IMR-90 (cell line): ENCODE measurements around the gene SIRT2. TPM values are rescaled to one million over a fixed set of nuclear protein-coding genes. Genes with fewer than 3 reads are reported as not detected.

ENCODE experiments used
- ATAC-seq: fragments of 200-7000 bp; cut with Tn5 transposase; 2 replicates; pipeline ENCODE4 v1.9.1; 2020; ENCODE audit warnings: low read depth, mild to moderate bottlenecking, moderate library complexity
- BruUV-seq: library from RNA; stranded (reverse); fragments of 400-500 nt; replicated peaks from 2 replicates; lab custom pipeline; 2021; lab: Mats Ljungman, UMichigan
- CTCF ChIA-PET: fragments of 300-600 bp; formaldehyde crosslinking; extraction: SDS; loops from one replicate; lab custom pipeline; 2021; ENCODE audit warnings: antibody characterized with exemption; lab: Yijun Ruan, JAX
- POLR2A ChIA-PET: fragments of 300-600 bp; sonication (Branson Sonifier 250); formaldehyde crosslinking; loops from one replicate; lab custom pipeline; 2022; ENCODE audit warnings: antibody characterized with exemption; ENCODE audit not compliant: unreplicated experiment; lab: Charles Lee
- DNase-seq: peaks from one replicate; pipeline ENCODE4 v3.0.0; 2013
- H2AFZ ChIP-seq: replicated peaks from 2 replicates; pipeline ENCODE3; 2013; ENCODE audit warnings: low read length, mild to moderate bottlenecking; ENCODE audit not compliant: poor library complexity
- H2AK5ac ChIP-seq: 2 replicates; pipeline ENCODE4 v1.6.1; 2013; ENCODE audit warnings: low read depth, low read length, inconsistent platforms
- H2AK9ac ChIP-seq: replicated peaks from 2 replicates; pipeline ENCODE3; 2013; ENCODE audit warnings: mild to moderate bottlenecking, low read depth, low read length, moderate library complexity; ENCODE audit not compliant: poor library complexity
- H2BK120ac ChIP-seq: 2 replicates; pipeline ENCODE4 v1.6.1; 2013; ENCODE audit warnings: low read depth, low read length, inconsistent platforms
- H2BK15ac ChIP-seq: 3 replicates; pipeline ENCODE4 v1.6.1; 2013; ENCODE audit warnings: low read depth, low read length, inconsistent platforms
- H2BK20ac ChIP-seq: 2 replicates; pipeline ENCODE4 v1.6.1; 2013; ENCODE audit warnings: low read depth, mild to moderate bottlenecking, inconsistent platforms, low read length, moderate library complexity
- H2BK5ac ChIP-seq: 2 replicates; pipeline ENCODE4 v1.6.1; 2013; ENCODE audit warnings: mild to moderate bottlenecking, low read depth, low read length, inconsistent platforms; ENCODE audit not compliant: poor library complexity, severe bottlenecking
- H3K14ac ChIP-seq: replicated peaks from 2 replicates; pipeline ENCODE4 v1.6.1; 2013; ENCODE audit warnings: low read depth, low read length, inconsistent platforms
- H3K18ac ChIP-seq: 2 replicates; pipeline ENCODE4 v1.6.1; 2013; ENCODE audit warnings: low read depth, low read length, control low read depth
- H3K23ac ChIP-seq: 2 replicates; pipeline ENCODE4 v1.6.1; 2013; ENCODE audit warnings: low read depth, low read length, inconsistent platforms
- H3K27ac ChIP-seq: 2 replicates; pipeline ENCODE4 v1.5.1; 2013; ENCODE audit warnings: mild to moderate bottlenecking, control low read depth, low read length; ENCODE audit not compliant: insufficient read depth
- H3K27me3 ChIP-seq: 2 replicates; pipeline ENCODE4 v1.6.1; 2013; ENCODE audit warnings: low read length; ENCODE audit not compliant: control insufficient read depth, insufficient read depth
- H3K36me3 ChIP-seq: 2 replicates; pipeline ENCODE4 v1.6.1; 2013; ENCODE audit warnings: low read length, mixed read lengths; ENCODE audit not compliant: control insufficient read depth, insufficient read depth
- H3K4ac ChIP-seq: 2 replicates; pipeline ENCODE4 v1.6.1; 2013; ENCODE audit warnings: low read depth, low read length, inconsistent platforms
- H3K4me1 ChIP-seq: 2 replicates; pipeline ENCODE4 v1.6.1; 2013; ENCODE audit warnings: low read length, mixed read lengths; ENCODE audit not compliant: control insufficient read depth, insufficient read depth
- H3K4me2 ChIP-seq: 2 replicates; pipeline ENCODE4 v1.6.1; 2013; ENCODE audit warnings: low read depth, mild to moderate bottlenecking, control low read depth, low read length, moderate library complexity
- H3K4me3 ChIP-seq: 2 replicates; pipeline ENCODE4 v1.5.1; 2013; ENCODE audit warnings: low read depth, mild to moderate bottlenecking, control low read depth, low read length, moderate library complexity; ENCODE audit not compliant: insufficient read depth
- H3K56ac ChIP-seq: 2 replicates; pipeline ENCODE4 v1.6.1; 2013; ENCODE audit warnings: low read length, inconsistent platforms; ENCODE audit not compliant: insufficient read depth; ENCODE audit errors: extremely low read depth
- H3K79me1 ChIP-seq, 2 experiments: 2 replicates each; pipeline ENCODE4 v1.6.1; 2013; ENCODE audit warnings: low read length in 2 of 2, inconsistent platforms in 1 of 2, low read depth in 1 of 2
- H3K9ac ChIP-seq: 2 replicates; pipeline ENCODE4 v1.6.1; 2013; ENCODE audit warnings: low read depth, low read length, control low read depth
- H3K9me1 ChIP-seq: 2 replicates; pipeline ENCODE4 v1.6.1; 2013; ENCODE audit warnings: low read length, inconsistent platforms; ENCODE audit not compliant: insufficient read depth
- H3K9me3 ChIP-seq: 2 replicates; pipeline ENCODE4 v1.6.1; 2013; ENCODE audit warnings: low read length; ENCODE audit not compliant: control insufficient read depth, insufficient read depth
- H4K20me1 ChIP-seq: 2 replicates; pipeline ENCODE4 v1.6.1; 2013; ENCODE audit warnings: low read length, inconsistent platforms; ENCODE audit not compliant: insufficient read depth
- H4K5ac ChIP-seq: 2 replicates; pipeline ENCODE4 v1.6.1; 2013; ENCODE audit warnings: mild to moderate bottlenecking, low read depth, low read length, control low read depth
- H4K8ac ChIP-seq, 2 experiments: 2 replicates each; pipeline ENCODE4 v1.6.1; 2013; ENCODE audit warnings: low read depth in 2 of 2, low read length in 2 of 2, control low read depth in 1 of 2, inconsistent platforms in 1 of 2
- H4K91ac ChIP-seq: 2 replicates; pipeline ENCODE4 v1.6.1; 2013; ENCODE audit warnings: low read depth, low read length, inconsistent platforms; ENCODE audit not compliant: insufficient read depth
- CEBPB ChIP-seq: IDR thresholded peaks from 2 replicates; pipeline ENCODE4 v1.6.1; 2012; ENCODE audit warnings: low read depth, low read length, improper control_type of control experiment
- CHD1 ChIP-seq: IDR thresholded peaks from 2 replicates; pipeline ENCODE4 v1.6.1; 2012; ENCODE audit warnings: low read depth, low read length, improper control_type of control experiment
- CTCF ChIP-seq: conservative IDR thresholded peaks from 2 replicates; pipeline ENCODE4 v1.5.1; 2012; ENCODE audit warnings: mild to moderate bottlenecking, low read depth, low read length, improper control_type of control experiment
- ELK1 ChIP-seq: fragments of 150-350 bp; IDR thresholded peaks from 2 replicates; pipeline ENCODE4 v1.6.1; 2016; ENCODE audit warnings: low read depth, mild to moderate bottlenecking, low read length, moderate library complexity, borderline replicate concordance
- MAFK ChIP-seq: IDR thresholded peaks from 2 replicates; pipeline ENCODE4 v1.6.1; 2012; ENCODE audit warnings: low read depth, low read length, improper control_type of control experiment
- MAZ ChIP-seq: IDR thresholded peaks from 2 replicates; pipeline ENCODE4 v1.6.1; 2012; ENCODE audit warnings: low read depth, mild to moderate bottlenecking, low read length, improper control_type of control experiment, moderate library complexity, borderline replicate concordance
- POLR2A ChIP-seq: IDR thresholded peaks from 2 replicates; pipeline ENCODE4 v1.6.1; 2012; ENCODE audit warnings: mild to moderate bottlenecking, low read depth, low read length
- RAD21 ChIP-seq: IDR thresholded peaks from 2 replicates; pipeline ENCODE4 v1.6.1; 2012; ENCODE audit warnings: low read length, improper control_type of control experiment
- RFX5 ChIP-seq: IDR thresholded peaks from 2 replicates; pipeline ENCODE4 v1.8.0; 2012; ENCODE audit warnings: low read depth, mild to moderate bottlenecking, low read length, moderate library complexity
- WGBS, 2 experiments: methylation state at CpG; one replicate each; pipeline versions ENCODE4 v1.1.5 to v1.1.7; 2013; ENCODE audit warnings: missing lambda C conversion rate in 2 of 2; ENCODE audit not compliant: insufficient read length in 1 of 2; ENCODE audit errors: extremely low coverage in 2 of 2; 5-methylcytosine and 5-hydroxymethylcytosine counted together
- dilution Hi-C: fragments of 300-500 bp; cut with HindIII; formaldehyde crosslinking; loops from one replicate; pipeline ENCODE4 v1.14.3; 2018; ENCODE audit warnings: low sequenced_read_pairs; ENCODE audit not compliant: unreplicated experiment
- in situ Hi-C: fragments of 300-500 bp; cut with MboI; formaldehyde crosslinking; loops from 3 replicates; pipeline ENCODE4 v1.14.3; 2019; ENCODE audit warnings: low sequenced_read_pairs, inconsistent platforms, mixed read lengths
- intact Hi-C: fragments of 100-400 bp; cut with micrococcal nuclease; formaldehyde crosslinking; loops from 2 replicates; pipeline ENCODE4 v1.10.0; 2022
- polyA plus RNA-seq, 3 experiments: library from polyadenylated mRNA; depleted of rRNA; stranded (reverse); fragments of >200 nt; gene quantifications; 2 replicates each; pipeline ENCODE4 v1.2.3, GENCODE V29; 2012; ENCODE audit warnings: low replicate concordance in 1 of 3
- total RNA-seq: library from RNA; depleted of rRNA; stranded (reverse); fragments of >200 nt; gene quantifications from 2 replicates; pipeline ENCODE4 v1.2.3, GENCODE V29; 2012

The SIRT2 gene
- total and polyA plus RNA-seq, 2 of the 4 experiments (the other 2 are of a cell fraction): 43.0 to 50.0 TPM

DNA sequence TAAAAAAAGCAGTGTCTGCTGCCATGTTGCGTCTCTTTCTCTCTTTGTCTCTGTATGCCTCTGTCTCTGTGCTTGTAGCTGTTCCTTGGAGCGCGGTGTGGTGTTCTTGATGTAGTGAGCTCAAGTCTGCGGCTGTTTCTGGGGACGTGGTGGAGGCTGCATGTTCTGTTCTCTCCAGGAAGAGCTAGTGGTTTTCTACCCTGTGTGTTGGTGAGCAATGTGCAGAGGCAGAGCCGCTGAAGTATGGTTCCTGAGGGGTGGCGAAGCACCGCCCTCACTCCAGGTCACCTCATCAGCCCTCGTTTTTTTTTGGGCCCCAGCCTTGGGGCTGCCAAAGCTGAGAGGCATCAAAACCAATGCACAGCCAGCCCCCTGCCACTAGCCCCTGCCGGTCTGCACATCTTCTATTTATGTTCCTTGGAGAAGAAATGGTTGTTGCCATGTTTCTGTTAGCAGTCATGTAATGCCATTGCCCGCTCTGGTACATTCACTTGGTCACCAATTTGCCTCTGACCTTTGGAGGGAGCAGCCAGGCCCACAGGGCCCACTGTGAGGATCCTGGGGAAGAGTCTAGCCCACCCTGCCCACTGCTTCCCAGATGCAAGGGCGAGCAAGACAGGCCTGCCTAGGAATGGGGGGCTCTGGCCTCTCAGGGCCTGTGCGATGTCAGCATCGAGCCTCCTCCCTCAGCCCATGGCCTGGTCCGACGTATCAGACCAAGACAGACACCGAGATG is 56.8 kb downstream of the SIRT2 start:
- Histone ChIP-seq H3K14ac (no peak overlapping the region), H4K91ac (no peak overlapping the region), H2BK5ac (no peak overlapping the region), H2BK20ac (no peak overlapping the region), H4K8ac (no peak overlapping the region), H3K79me1 (peaks cover 57 to 92% of the 10 kb centered on the region in 2 experiments), H4K20me1 (peaks cover 87% of the 10 kb centered on the region), H3K9ac (no peak overlapping the region), H3K27me3 (no peaks in the 10 kb centered on the region), H3K9me3 (no peaks in the 10 kb centered on the region), H3K27ac (no peak overlapping the region), H3K36me3 (peaks cover 91% of the 10 kb centered on the region), H3K18ac (no peak overlapping the region), H3K4ac (no peak overlapping the region), H2AFZ (no peak overlapping the region), H3K23ac (no peak overlapping the region), H3K9me1 (peaks cover 13% of the 10 kb centered on the region), H3K56ac (no peak overlapping the region), H2AK5ac (no peak overlapping the region), H2AK9ac (no peak overlapping the region), H2BK120ac (no peak overlapping the region), H3K4me3 (no peak overlapping the region), H4K5ac (no peak overlapping the region), H2BK15ac (no peak overlapping the region), H3K4me1 (peaks cover 6% of the 10 kb centered on the region; the same call in 1 of the 2 replicates), H3K4me2 (no peak overlapping the region)
- in situ Hi-C loops: no loop called here
- DNase-seq: no peak
- 100% methylated on average over 1 of the region's 17 CpGs; no CpG with 5 or more reads in 1 of the 2 experiments for WGBS, 2 experiments
- intact Hi-C loops: no loop called here
- no peak for TF ChIP-seq CEBPB
- TF ChIP-seq RAD21: no peak
- no peak for TF ChIP-seq POLR2A
- no peak for TF ChIP-seq ELK1
- no peak for TF ChIP-seq CHD1
- no peak for TF ChIP-seq MAZ
- no peak for TF ChIP-seq RFX5
- TF ChIP-seq CTCF: no peak
- no peak for TF ChIP-seq MAFK
- dilution Hi-C loops: no loop called here
- ChIA-PET POLR2A (interaction anchor here (0.6 kb wide), 1 partner anchor 10 kb away, joined by 3 read pairs; no protein-coding TSS in a partner anchor), CTCF (no interaction called here)
- no TSS peak for BruUV-seq
- no peak for ATAC-seq
